DND-41 (cell line): ENCODE results near the gene CARD16.
"Not testable (repeated sequence)": the region's sequence is repeated elsewhere in the genome, so short reads cannot be mapped to it uniquely, and the experiment has no call there.

Experiments
- EZH2 ChIP-seq: IDR thresholded peaks from 3 replicates; pipeline ENCODE4 v1.6.1; 2012; ENCODE audit warnings: borderline replicate concordance, low read depth, mild to moderate bottlenecking, moderate library complexity, low read length, inconsistent platforms; ENCODE audit not compliant: severe bottlenecking
- TF ChIP-seq, protein P1 (sequence below): IDR thresholded peaks from 2 replicates; pipeline ENCODE4 v1.5.1; 2012; ENCODE audit warnings: borderline replicate concordance, low read length, moderate library complexity, mild to moderate bottlenecking; ENCODE audit not compliant: poor library complexity, severe bottlenecking; ENCODE audit errors: extremely low read depth

GRCh38 chr11:105063245-105063941 lies 18.3 kb upstream of the CARD16 start:
- TF ChIP-seq, protein P1, sequence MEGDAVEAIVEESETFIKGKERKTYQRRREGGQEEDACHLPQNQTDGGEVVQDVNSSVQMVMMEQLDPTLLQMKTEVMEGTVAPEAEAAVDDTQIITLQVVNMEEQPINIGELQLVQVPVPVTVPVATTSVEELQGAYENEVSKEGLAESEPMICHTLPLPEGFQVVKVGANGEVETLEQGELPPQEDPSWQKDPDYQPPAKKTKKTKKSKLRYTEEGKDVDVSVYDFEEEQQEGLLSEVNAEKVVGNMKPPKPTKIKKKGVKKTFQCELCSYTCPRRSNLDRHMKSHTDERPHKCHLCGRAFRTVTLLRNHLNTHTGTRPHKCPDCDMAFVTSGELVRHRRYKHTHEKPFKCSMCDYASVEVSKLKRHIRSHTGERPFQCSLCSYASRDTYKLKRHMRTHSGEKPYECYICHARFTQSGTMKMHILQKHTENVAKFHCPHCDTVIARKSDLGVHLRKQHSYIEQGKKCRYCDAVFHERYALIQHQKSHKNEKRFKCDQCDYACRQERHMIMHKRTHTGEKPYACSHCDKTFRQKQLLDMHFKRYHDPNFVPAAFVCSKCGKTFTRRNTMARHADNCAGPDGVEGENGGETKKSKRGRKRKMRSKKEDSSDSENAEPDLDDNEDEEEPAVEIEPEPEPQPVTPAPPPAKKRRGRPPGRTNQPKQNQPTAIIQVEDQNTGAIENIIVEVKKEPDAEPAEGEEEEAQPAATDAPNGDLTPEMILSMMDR: not testable (repeated sequence)
- not testable (repeated sequence) for TF ChIP-seq EZH2
